IPS-18a (cell line): ENCODE data around the gene CCT3.
"Not testable (repeated sequence)": the region's sequence is repeated elsewhere in the genome, so short reads cannot be mapped to it uniquely, and the experiment has no call there.

Experiments used
- H3K27ac ChIP-seq: one replicate; pipeline ENCODE4 v1.5.1; 2013; ENCODE audit warnings: low read length
- H3K27me3 ChIP-seq: one replicate; pipeline ENCODE4 v1.6.1; 2013; ENCODE audit warnings: mild to moderate bottlenecking, low read length; ENCODE audit not compliant: control insufficient read depth, insufficient read depth
- H3K36me3 ChIP-seq: one replicate; pipeline ENCODE4 v1.6.1; 2013; ENCODE audit warnings: low read depth, low read length; ENCODE audit not compliant: control insufficient read depth
- H3K4me1 ChIP-seq: one replicate; pipeline ENCODE4 v1.6.1; 2013; ENCODE audit warnings: low read depth, low read length; ENCODE audit not compliant: control insufficient read depth
- H3K4me3 ChIP-seq: one replicate; pipeline ENCODE4 v1.5.1; 2013; ENCODE audit warnings: low read length
- H3K9ac ChIP-seq: one replicate; pipeline ENCODE4 v1.6.1; 2013; ENCODE audit warnings: mild to moderate bottlenecking, low read length, moderate library complexity
- H3K9me3 ChIP-seq: one replicate; pipeline ENCODE4 v1.6.1; 2013; ENCODE audit warnings: low read depth, low read length; ENCODE audit not compliant: control insufficient read depth

Gene CCT3

DNA sequence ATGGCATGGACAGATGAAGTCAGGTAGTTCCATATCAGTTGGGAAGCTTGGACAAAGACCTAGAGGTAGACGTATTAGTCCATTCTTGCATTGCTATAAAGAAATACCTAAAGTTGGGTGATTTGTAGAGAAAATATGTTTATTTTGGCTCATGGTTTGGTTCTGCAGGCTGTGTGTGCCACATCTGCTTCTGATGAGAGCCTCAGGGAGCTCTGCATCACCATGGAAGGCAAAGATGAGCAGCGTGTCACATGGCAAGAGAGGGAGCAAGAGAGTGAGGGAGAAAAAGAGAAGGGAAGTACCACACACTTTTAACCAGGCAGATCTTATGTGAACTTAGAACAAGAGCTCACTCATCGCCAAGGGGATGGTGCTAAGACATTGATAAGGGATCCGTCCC, 9.2 kb upstream of the CCT3 start:
- no peaks in the 10 kb centered on the region for H3K4me1 ChIP-seq
- H3K27me3 ChIP-seq: no peaks in the 10 kb centered on the region
- no peak overlapping the region for H3K27ac ChIP-seq
- H3K9ac ChIP-seq: no peak overlapping the region
- no peaks in the 10 kb centered on the region for H3K9me3 ChIP-seq
- no peaks in the 10 kb centered on the region for H3K36me3 ChIP-seq
- no peak overlapping the region for H3K4me3 ChIP-seq

DNA sequence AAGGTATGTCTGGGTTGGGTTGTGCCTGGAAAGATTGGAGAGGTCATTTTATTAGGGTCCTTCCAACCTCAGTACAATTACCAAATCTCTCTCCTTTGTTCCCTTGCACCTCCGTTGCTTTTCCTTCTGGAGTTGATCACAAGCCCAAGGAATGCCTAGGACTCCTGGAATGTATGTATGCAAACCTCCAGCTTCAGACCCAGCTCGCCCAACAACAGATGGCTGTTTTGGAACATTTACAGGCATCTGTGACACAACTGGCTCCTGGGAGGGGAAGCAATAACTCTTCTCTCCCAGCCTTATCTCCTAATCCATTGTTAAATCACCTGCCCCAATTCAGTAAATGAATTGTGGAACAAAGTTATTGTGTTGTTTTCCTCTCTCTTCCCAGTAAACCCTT, 8.5 kb upstream of the CCT3 start:
- Histone ChIP-seq H3K4me3 (no peak overlapping the region), H3K4me1 (no peaks in the 10 kb centered on the region), H3K9me3 (no peaks in the 10 kb centered on the region), H3K36me3 (no peaks in the 10 kb centered on the region), H3K27ac (no peak overlapping the region), H3K9ac (no peak overlapping the region), H3K27me3 (no peaks in the 10 kb centered on the region)

DNA sequence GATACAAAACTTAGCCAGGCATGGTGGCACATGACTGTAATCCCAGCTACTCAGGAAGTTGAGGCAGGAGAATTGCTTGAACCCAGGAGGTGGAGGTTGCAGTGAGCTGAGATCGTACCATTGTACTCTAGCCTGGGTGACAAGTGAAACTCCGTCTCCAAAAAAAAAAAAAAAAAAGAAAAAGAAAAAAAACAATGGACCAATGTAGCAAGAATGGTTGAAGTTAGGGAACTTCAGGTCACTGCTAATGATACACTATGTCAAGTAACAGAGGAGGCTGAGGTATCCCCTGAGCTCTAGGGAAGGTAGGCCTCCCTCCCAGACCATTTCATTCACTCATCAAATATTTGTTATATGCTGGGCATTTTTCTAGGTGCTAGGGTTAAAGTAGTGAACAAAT, 7.9 kb upstream of the CCT3 start:
- H3K9ac ChIP-seq, H3K4me1 ChIP-seq: not testable (repeated sequence)

DNA sequence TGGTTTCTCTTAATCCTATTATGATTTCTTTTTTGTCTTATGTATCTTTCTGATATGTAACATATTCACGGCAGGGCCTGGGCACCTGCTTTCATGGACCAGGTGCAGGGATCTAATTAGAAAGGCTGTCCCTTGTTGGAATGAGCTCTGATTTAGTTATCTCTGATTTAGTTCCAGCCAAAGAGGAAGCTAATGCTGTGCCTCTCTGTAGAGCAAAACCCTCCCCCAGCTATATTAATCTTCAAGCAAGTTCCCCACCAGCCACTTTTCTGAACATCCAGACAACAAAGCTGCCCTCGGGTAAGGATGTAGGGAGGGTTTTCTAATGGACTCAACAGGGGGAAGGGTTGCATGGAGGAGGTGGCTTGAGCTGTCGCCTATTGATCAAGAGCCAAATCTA, 6.3 kb upstream of the CCT3 start:
- no peak overlapping the region for H3K9ac ChIP-seq
- H3K36me3 ChIP-seq: no peaks in the 10 kb centered on the region
- H3K27me3 ChIP-seq: no peaks in the 10 kb centered on the region
- H3K27ac ChIP-seq: no peak overlapping the region
- no peaks in the 10 kb centered on the region for H3K4me1 ChIP-seq
- no peaks in the 10 kb centered on the region for H3K9me3 ChIP-seq
- no peak overlapping the region for H3K4me3 ChIP-seq

More for the DNA sequence above, 7.9 kb upstream of the CCT3 start:
- H3K27ac ChIP-seq, H3K36me3 ChIP-seq, H3K4me3 ChIP-seq, H3K27me3 ChIP-seq, H3K9me3 ChIP-seq: not testable (repeated sequence)

DNA sequence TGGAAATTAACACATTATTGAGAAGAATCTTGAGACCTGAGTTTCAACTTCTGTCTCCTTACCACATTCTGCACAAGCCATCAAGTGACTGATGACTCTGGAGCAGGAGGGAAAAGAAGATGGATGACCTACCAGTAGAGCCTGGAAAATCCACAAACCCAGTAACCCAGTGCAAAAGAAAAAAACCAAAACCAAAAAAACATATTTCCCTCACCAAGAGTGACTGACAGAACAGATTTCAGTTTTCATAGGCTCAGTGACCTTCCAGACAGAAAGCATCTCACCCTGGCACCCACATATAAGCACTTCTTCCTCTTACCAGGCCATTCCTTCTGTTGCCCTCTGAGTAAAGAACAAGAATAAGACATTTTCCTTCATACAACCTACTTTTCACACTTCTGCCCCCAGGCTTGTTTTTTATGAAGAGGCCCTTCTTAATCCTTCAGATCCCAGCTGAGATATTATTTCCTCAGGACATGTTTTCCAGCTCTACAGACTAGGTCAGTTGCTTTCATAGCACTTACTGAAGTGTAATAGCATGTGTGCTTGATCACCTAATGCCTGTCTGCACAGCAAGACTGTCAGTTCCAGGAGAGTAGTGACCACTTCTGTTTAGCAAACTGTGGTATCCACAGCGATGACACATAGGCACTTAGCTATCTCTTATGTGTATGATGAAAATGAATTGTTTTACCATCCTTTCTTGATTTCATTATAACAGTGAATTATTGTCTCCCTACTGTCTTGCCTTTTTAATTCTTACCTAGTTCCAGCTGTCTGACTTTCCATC, 4.3 kb upstream of the CCT3 start:
- H3K27me3 ChIP-seq: no peaks in the 10 kb centered on the region
- no peaks in the 10 kb centered on the region for H3K36me3 ChIP-seq
- no peak overlapping the region for H3K27ac ChIP-seq
- H3K4me3 ChIP-seq: no peak overlapping the region
- no peaks in the 10 kb centered on the region for H3K9me3 ChIP-seq
- H3K9ac ChIP-seq: no peak overlapping the region
- no peaks in the 10 kb centered on the region for H3K4me1 ChIP-seq

DNA sequence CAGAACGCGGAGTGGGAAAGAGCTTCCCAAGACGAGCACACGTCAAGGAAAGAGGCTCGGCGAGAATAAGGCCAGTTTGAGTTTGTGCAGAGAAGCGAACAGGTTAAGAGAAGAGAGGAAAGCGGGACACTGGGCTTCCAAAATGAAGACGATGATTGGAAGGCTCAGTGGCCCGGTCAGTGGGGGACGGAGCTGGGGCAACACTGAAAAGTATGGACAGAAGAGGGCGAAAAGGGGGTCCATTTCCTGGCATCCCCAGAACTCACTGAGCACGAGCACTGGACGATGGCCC, 258 bp downstream of the CCT3 start:
- no peaks in the 10 kb centered on the region for H3K4me1 ChIP-seq
- peaks cover 27% of the 10 kb centered on the region for H3K36me3 ChIP-seq
- H3K9me3 ChIP-seq: no peaks in the 10 kb centered on the region
- H3K4me3 ChIP-seq: peak overlapping the region; percentile 99
- peak overlapping the region; percentile 93 for H3K9ac ChIP-seq
- peak overlapping the region; percentile 80 for H3K27ac ChIP-seq
- no peaks in the 10 kb centered on the region for H3K27me3 ChIP-seq

DNA sequence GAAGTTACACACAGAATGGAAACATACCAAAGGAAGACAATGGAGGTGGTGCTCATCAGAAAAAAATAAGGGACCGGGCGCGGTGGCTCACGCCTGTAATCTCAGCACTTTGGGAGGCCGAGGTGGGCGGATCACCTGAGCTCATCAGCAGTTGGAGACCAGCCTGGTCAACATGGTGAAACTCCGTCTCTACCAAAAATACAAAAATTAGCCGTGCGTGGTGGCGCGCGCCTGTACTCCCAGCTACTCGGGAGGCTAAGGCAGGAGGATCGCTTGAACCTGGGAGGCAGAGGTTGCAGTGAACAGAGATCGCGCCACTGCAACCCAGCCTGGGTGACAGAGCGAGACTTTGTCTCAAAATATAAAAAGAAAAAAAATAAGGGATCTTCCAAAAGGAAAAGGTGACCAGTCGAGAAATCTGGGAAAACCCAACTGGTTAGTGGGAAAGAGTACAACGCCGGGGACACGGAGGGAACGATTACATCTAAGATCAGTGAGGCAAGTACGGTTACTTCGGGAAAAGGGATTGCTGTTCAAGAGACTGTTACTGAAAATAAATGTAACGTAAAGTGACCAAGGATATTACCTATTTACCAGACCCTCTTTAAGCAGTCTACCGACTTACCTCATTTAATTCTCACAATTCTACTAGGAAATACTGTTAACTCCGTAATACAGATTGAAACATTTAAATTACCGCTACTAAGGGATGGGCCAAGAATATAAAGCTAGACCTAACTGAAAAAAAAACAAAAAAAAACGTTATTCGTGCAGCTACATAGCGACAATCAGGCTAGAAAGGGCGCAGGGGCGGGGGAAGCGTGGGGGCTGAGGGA, 822 bp downstream of the CCT3 start:
- Histone ChIP-seq H3K36me3 (peaks cover 32% of the 10 kb centered on the region), H3K4me3 (peak overlapping the region; percentile 99), H3K27me3 (no peaks in the 10 kb centered on the region), H3K27ac (peak overlapping the region; percentile 80), H3K4me1 (no peaks in the 10 kb centered on the region), H3K9me3 (no peaks in the 10 kb centered on the region), H3K9ac (peak overlapping the region; percentile 93)

DNA sequence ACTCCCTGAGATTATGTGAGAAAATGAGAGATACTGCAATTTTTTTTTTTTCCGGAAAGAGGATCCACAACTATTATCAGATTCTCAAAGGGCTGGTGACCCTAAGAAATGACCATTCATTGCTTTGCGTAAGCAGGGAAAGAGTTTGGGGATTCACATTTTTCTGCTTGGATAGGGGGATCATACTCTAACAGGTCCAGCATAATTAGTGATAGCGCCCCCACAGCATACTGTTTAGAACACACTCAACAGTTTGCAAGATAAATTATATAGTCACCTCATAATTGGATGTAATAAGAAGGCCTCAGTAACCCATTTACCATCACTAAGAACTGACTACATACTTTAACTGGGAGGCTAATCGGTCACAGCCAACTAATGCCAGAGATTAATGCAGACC, 1.9 kb downstream of the CCT3 start:
- no peak overlapping the region for H3K27ac ChIP-seq
- H3K27me3 ChIP-seq: no peaks in the 10 kb centered on the region
- peak overlapping the region; percentile 99 for H3K4me3 ChIP-seq
- no peaks in the 10 kb centered on the region for H3K9me3 ChIP-seq
- H3K36me3 ChIP-seq: peaks cover 37% of the 10 kb centered on the region
- no peaks in the 10 kb centered on the region for H3K4me1 ChIP-seq
- no peak overlapping the region for H3K9ac ChIP-seq

DNA sequence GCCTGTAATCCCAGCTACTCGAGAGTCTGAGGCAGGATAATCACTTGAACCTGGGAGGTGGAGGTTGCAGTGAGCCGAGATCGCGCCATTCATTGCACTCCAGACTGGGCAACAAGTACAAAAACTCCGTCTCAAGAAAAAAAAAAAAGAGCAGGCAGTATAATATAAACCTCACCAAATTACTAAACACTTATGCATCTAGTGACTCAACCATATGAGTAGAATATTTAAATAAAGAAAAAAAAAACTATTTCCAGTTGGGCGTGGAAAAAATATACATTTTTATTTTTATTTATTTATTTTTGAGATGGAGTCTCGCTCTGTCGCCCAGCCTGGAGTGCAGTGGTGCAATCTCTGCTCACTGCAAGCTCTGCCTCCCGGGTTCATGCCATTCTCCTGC, 14.9 kb downstream of the CCT3 start:
- not testable (repeated sequence) for H3K4me1 ChIP-seq, H3K9me3 ChIP-seq, H3K9ac ChIP-seq, H3K27ac ChIP-seq, H3K4me3 ChIP-seq, H3K27me3 ChIP-seq
- peaks cover 67% of the 10 kb centered on the region for H3K36me3 ChIP-seq

DNA sequence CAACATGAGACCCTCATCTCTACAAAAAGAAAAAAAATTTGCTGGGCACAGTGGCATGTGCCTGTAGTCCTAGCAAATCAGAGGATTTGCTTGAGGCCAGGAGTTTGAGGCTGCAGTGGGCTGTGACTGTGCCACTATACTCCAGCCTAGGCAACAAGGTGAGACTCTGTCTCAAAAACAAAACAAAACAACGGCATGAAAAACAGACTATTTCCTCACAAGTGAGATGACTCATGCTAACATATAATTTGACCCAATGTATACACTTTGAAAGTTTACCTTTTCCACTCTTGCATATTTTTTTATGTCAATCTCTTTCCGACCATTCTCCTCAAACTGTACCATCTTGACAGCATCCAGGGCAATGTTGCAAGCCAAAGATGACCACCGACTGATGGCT, 17.5 kb downstream of the CCT3 start:
- Histone ChIP-seq H3K27ac (no peak overlapping the region), H3K36me3 (peaks cover 86% of the 10 kb centered on the region), H3K9me3 (no peaks in the 10 kb centered on the region)

DNA sequence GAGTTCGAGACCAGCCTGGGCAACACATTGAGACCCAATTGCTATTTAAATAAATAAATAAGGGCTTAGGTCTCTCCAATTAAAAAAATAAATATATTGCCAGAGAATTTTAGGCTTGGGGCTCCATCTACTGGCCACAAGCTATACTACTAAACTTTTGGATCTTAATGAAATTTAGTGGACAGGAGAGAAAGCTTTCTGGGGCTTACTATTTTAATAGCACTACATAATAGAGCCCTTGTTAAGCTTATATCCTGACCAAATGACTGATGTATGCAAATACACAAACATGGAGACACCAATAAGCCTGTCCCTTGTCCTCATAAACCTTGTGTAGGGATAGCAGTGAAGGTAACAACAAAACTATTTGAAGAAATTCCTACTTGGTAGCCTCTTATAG, 18.4 kb downstream of the CCT3 start:
- no peaks in the 10 kb centered on the region for H3K4me1 ChIP-seq
- no peaks in the 10 kb centered on the region for H3K9me3 ChIP-seq
- H3K4me3 ChIP-seq: no peak overlapping the region
- no peaks in the 10 kb centered on the region for H3K27me3 ChIP-seq
- no peak overlapping the region for H3K27ac ChIP-seq
- H3K9ac ChIP-seq: no peak overlapping the region
- H3K36me3 ChIP-seq: peaks cover 86% of the 10 kb centered on the region

More for the DNA sequence above, 17.5 kb downstream of the CCT3 start:
- H3K4me3 ChIP-seq: no peak overlapping the region
- no peak overlapping the region for H3K9ac ChIP-seq
- no peaks in the 10 kb centered on the region for H3K27me3 ChIP-seq
- no peaks in the 10 kb centered on the region for H3K4me1 ChIP-seq

DNA sequence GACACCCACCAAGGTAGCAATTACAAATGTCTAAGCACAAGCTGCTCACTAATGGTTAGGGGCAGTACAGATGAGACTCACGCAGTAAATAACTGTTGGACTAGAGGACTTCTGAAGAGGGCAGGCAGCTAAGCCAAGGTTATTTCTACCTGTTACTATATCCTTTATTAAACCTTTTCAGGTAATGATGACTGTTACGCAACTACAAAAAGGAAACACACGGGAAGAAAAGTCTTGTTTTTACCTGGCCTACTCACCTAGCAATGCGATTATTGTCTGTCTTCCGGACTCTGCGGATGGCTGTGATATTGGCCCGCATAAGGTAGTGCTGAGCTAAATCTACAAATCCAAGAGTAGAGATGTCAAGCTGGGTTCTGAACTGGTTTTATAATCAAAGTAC, 21.2 kb downstream of the CCT3 start:
- Histone ChIP-seq H3K4me3 (no peak overlapping the region), H3K27me3 (no peaks in the 10 kb centered on the region), H3K36me3 (peaks cover 91% of the 10 kb centered on the region), H3K9ac (no peak overlapping the region), H3K27ac (no peak overlapping the region), H3K9me3 (no peaks in the 10 kb centered on the region), H3K4me1 (no peaks in the 10 kb centered on the region)
